Measurements from ENCODE around the gene CARM1. TPM values are rescaled to one million over a fixed set of nuclear protein-coding genes. Genes with fewer than 3 reads are reported as not detected.

The CARM1 gene
- total RNA-seq, 3 donors from 2014 or later (not counting 1 experiment from before 2014, with no cell fraction given) = 13.4 to 21.3 (median 19.8) TPM

DNA sequence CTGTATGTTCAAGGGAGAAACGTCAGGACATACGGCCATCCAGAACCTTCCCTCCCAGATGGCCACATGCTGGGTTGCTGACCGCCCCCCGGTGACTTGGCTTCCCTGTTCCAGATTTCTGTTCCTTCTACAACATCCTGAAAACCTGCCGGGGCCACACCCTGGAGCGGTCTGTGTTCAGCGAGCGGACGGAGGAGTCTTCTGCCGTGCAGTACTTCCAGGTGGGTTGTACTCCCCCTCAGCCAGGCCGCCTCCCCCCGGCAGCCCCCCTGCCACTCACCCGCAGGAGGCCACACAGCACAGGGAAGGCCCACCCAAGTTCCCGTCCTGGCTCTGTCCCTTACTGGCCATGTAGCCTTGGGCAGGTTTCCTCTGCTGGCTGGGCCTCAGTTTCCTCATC is 36.6 kb downstream of the CARM1 start:
- Histone ChIP-seq H3K27me3 (ENCODE audit: control insufficient read depth, insufficient read depth, low read length) (no peaks in the 10 kb centered on the region), H3K36me3 (ENCODE audit: control insufficient read depth, insufficient read depth, low read length) (peaks cover 23% of the 10 kb centered on the region), H3K4me1 (ENCODE audit: control insufficient read depth, insufficient read depth, low read length) (no peaks in the 10 kb centered on the region), H3K27ac (ENCODE audit: low read length) (no peak overlapping the region), H3K4me3 (ENCODE audit: low read length) (no peak overlapping the region), H3K9me3 (ENCODE audit: control insufficient read depth, insufficient read depth, low read length) (no peaks in the 10 kb centered on the region)
- Mint-ChIP-seq H3K4me1 (no peaks in the 10 kb centered on the region), H3K36me3 (no peaks in the 10 kb centered on the region), H3K9me3 (no peaks in the 10 kb centered on the region), H3K4me3 (no peak overlapping the region), H3K27ac (no peak overlapping the region), H3K27me3 (ENCODE audit: low read depth in 2 of 2) (no peaks in the 10 kb centered on the region)
- intact Hi-C loops (cut with micrococcal nuclease) = no loop called here
- TF ChIP-seq, protein P1, sequence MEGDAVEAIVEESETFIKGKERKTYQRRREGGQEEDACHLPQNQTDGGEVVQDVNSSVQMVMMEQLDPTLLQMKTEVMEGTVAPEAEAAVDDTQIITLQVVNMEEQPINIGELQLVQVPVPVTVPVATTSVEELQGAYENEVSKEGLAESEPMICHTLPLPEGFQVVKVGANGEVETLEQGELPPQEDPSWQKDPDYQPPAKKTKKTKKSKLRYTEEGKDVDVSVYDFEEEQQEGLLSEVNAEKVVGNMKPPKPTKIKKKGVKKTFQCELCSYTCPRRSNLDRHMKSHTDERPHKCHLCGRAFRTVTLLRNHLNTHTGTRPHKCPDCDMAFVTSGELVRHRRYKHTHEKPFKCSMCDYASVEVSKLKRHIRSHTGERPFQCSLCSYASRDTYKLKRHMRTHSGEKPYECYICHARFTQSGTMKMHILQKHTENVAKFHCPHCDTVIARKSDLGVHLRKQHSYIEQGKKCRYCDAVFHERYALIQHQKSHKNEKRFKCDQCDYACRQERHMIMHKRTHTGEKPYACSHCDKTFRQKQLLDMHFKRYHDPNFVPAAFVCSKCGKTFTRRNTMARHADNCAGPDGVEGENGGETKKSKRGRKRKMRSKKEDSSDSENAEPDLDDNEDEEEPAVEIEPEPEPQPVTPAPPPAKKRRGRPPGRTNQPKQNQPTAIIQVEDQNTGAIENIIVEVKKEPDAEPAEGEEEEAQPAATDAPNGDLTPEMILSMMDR (IDR thresholded peaks at IDR 0.05) = no peak
- DNase-seq = no peak
- ATAC-seq = no peak
- WGBS (ENCODE audit: insufficient coverage) = 97% methylated on average over 14 of the region's 14 CpGs

DNA sequence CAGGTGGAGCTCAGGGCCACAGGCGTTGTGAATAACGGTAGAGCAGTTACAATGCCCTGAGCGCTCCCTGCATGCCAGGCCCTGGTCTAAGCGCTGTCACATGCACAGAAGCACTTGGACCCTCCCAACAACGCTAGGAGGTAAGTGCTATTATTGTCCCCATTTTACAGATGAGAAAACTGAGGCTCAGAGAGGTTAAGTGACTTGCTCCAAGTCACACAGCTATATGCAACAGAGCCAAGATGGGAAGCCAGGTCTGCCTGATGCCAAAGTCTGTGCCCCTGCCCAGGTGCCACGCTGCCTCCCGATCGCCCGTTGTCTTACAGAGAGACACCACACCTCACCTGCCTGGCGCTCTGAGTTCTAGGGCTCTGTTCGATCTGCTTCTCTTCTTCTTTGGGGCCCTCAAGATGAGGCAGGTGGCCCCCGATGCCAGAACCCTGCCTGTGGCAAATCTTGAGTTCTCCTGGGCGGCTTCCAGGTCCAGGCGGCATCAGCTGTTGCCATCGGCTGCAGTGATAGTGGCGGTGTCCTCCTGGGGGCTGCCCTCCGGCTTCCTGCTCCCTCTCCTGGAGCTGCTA is 37.1 kb downstream of the CARM1 start:
- H3K36me3 Mint-ChIP-seq = no peaks in the 10 kb centered on the region
- DNase-seq = no peak
- no peaks in the 10 kb centered on the region for H3K27me3 Mint-ChIP-seq (ENCODE audit: low read depth in 2 of 2)
- H3K27ac ChIP-seq (ENCODE audit: low read length) = no peak overlapping the region
- intact Hi-C loops (cut with micrococcal nuclease) = no loop called here
- H3K27ac Mint-ChIP-seq = no peak overlapping the region
- no peaks in the 10 kb centered on the region for H3K27me3 ChIP-seq (ENCODE audit: control insufficient read depth, insufficient read depth, low read length)
- WGBS (ENCODE audit: insufficient coverage) = 98% methylated on average over 17 of the region's 17 CpGs
- peaks cover 23% of the 10 kb centered on the region for H3K36me3 ChIP-seq (ENCODE audit: control insufficient read depth, insufficient read depth, low read length)
- no peaks in the 10 kb centered on the region for H3K9me3 ChIP-seq (ENCODE audit: control insufficient read depth, insufficient read depth, low read length)
- H3K4me3 Mint-ChIP-seq = no peak overlapping the region
- TF ChIP-seq, protein P1 (IDR thresholded peaks at IDR 0.05) = no peak
- H3K4me3 ChIP-seq (ENCODE audit: low read length) = no peak overlapping the region
- no peaks in the 10 kb centered on the region for H3K4me1 Mint-ChIP-seq
- no peaks in the 10 kb centered on the region for H3K4me1 ChIP-seq (ENCODE audit: control insufficient read depth, insufficient read depth, low read length)
- ATAC-seq = no peak
- H3K9me3 Mint-ChIP-seq = no peaks in the 10 kb centered on the region

DNA sequence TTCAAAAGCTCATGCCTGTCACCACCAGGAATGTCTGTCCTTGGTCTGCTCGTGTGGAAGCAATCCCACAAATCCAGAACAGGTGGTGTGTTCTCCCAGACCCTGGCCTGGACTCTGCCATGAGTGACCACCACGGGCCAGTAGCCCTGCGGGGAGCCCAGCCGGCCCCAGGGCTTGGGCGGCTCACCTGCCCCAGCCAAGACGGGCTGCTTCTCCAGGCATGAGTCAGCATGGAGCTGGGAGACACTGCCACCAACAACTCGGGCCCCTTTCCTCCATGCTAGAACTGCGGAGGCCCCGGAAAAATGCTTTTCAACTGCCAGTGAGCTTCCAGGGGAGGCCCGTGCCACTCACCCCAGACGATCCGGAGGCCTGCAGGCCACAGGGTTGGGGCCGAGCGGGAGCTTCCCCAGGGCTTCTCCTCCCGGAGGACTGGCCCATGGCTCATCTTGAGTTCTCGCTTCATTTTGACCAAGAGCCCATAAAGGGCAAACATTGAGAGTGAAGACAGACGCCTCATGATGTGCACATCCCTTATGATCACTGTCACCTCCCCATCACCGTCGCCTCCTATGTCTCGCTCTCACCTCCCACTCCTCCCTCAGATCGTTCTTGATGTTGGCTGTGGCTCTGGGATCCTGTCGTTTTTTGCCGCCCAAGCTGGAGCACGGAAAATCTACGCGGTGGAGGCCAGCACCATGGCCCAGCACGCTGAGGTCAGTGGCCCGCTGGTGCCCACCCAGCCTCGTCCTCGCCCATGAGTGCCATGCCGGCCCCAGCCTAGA is 40.4 kb downstream of the CARM1 start:
- H3K4me3 ChIP-seq (ENCODE audit: low read length) = no peak overlapping the region
- no peaks in the 10 kb centered on the region for H3K27me3 ChIP-seq (ENCODE audit: control insufficient read depth, insufficient read depth, low read length)
- intact Hi-C loops (cut with micrococcal nuclease) = no loop called here
- Mint-ChIP-seq H3K4me3 (no peak overlapping the region), H3K36me3 (no peaks in the 10 kb centered on the region), H3K27me3 (ENCODE audit: low read depth in 2 of 2) (no peaks in the 10 kb centered on the region), H3K27ac (no peak overlapping the region), H3K4me1 (no peaks in the 10 kb centered on the region), H3K9me3 (no peaks in the 10 kb centered on the region)
- no peak for ATAC-seq
- no peak for DNase-seq
- WGBS (ENCODE audit: insufficient coverage) = 95% methylated on average over 31 of the region's 31 CpGs
- TF ChIP-seq, protein P1 (IDR thresholded peaks at IDR 0.05) = no peak
- H3K27ac ChIP-seq (ENCODE audit: low read length) = no peak overlapping the region
- no peaks in the 10 kb centered on the region for H3K4me1 ChIP-seq (ENCODE audit: control insufficient read depth, insufficient read depth, low read length)
- H3K36me3 ChIP-seq (ENCODE audit: control insufficient read depth, insufficient read depth, low read length) = peaks cover 28% of the 10 kb centered on the region
- no peaks in the 10 kb centered on the region for H3K9me3 ChIP-seq (ENCODE audit: control insufficient read depth, insufficient read depth, low read length)

All from natural killer cell (primary cell).